DOHH2 (cell line): ENCODE data around the gene TEKT5.

Source experiments
- H3F3A ChIP-seq: fragments of 200-600 bp; sonication (generic), shearing (Covaris generic); 2 replicates; pipeline ENCODE4 v1.6.0; 2016; ENCODE audit warnings: antibody characterized with exemption, mild to moderate bottlenecking; ENCODE audit not compliant: control insufficient read depth, insufficient read depth
- H3K27ac ChIP-seq: fragments of 200-600 bp; sonication (generic); 2 replicates; pipeline ENCODE4 v1.5.1; 2014; ENCODE audit warnings: low read depth, mild to moderate bottlenecking, low read length, moderate library complexity
- H3K27me3 ChIP-seq: fragments of 200-600 bp; sonication (generic); 2 replicates; pipeline ENCODE4 v1.6.1; 2014; ENCODE audit warnings: mild to moderate bottlenecking, low read length, mixed read lengths; ENCODE audit not compliant: control insufficient read depth
- H3K36me3 ChIP-seq: fragments of 200-600 bp; sonication (generic); 2 replicates; pipeline ENCODE4 v1.6.1; 2014; ENCODE audit warnings: mild to moderate bottlenecking, low read length, moderate library complexity, mixed read lengths; ENCODE audit not compliant: control insufficient read depth
- H3K4me1 ChIP-seq: fragments of 200-600 bp; sonication (generic); 2 replicates; pipeline ENCODE4 v1.6.1; 2014; ENCODE audit warnings: mild to moderate bottlenecking, low read length, mixed read lengths; ENCODE audit not compliant: control insufficient read depth
- H3K4me2 ChIP-seq: fragments of 200-600 bp; sonication (generic); 2 replicates; pipeline ENCODE4 v1.6.0; 2014; ENCODE audit warnings: mild to moderate bottlenecking, low read length, moderate library complexity
- H3K4me3 ChIP-seq: fragments of 200-600 bp; sonication (generic); 2 replicates; pipeline ENCODE4 v1.5.1; 2014; ENCODE audit warnings: mild to moderate bottlenecking, low read length, mixed read lengths
- H3K79me2 ChIP-seq: fragments of 200-600 bp; sonication (generic); 2 replicates; pipeline ENCODE4 v1.6.1; 2014; ENCODE audit warnings: mild to moderate bottlenecking, low read length, mixed read lengths; ENCODE audit not compliant: control insufficient read depth
- H3K9me2 ChIP-seq: fragments of 200-600 bp; sonication (generic); replicated peaks from 2 replicates; pipeline ENCODE4 v1.6.1; 2014; ENCODE audit warnings: mild to moderate bottlenecking, low read length, mixed read lengths; ENCODE audit not compliant: control insufficient read depth
- H3K9me3 ChIP-seq: fragments of 200-600 bp; sonication (generic); 2 replicates; pipeline ENCODE4 v1.6.1; 2014; ENCODE audit warnings: antibody characterized with exemption, low read length, mixed read lengths; ENCODE audit not compliant: control insufficient read depth, insufficient read depth
- H4K20me1 ChIP-seq: fragments of 200-600 bp; sonication (generic); 2 replicates; pipeline ENCODE4 v1.6.0; 2014; ENCODE audit warnings: low read depth, mild to moderate bottlenecking, antibody characterized with exemption, low read length, moderate library complexity; ENCODE audit not compliant: control insufficient read depth, insufficient read depth
- EZH2phosphoT487 ChIP-seq: fragments of 200-600 bp; sonication (generic); IDR thresholded peaks from 2 replicates; pipeline ENCODE4 v1.6.1; 2017; ENCODE audit warnings: borderline replicate concordance, mild to moderate bottlenecking, antibody characterized with exemption, low read length, moderate library complexity, mixed read lengths
- TF ChIP-seq, protein P1 (sequence below): fragments of 200-600 bp; sonication (generic); IDR thresholded peaks from one replicate; pipeline ENCODE4 v1.5.1; 2014; ENCODE audit warnings: antibody characterized with exemption, mild to moderate bottlenecking, low read depth, low read length; ENCODE audit not compliant: poor library complexity, severe bottlenecking

Gene TEKT5

DNA sequence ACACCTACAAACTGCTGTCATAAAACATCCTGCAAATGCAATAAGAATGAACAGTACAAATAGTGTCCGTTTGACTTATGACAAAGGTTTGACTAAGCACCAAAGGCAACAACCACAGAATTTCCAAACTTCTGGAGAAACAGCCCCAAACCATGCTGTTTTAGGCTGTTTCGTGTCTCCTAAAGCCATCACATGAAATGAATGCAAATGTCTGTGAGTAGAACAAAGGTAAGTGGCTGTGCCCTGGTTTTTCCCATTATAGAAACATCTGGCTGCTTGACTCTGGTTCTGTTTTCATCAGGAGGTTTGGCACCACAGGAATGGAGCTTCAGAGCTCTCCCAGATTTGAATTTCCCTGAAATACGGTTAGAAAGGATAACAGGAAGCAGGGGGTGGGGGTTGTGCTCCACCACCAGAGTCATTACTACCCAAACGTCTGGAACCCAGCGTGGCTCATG is 109.7 kb downstream of the TEKT5 start:
- no peaks in the 10 kb centered on the region for H4K20me1 ChIP-seq
- H3K9me2 ChIP-seq = no peaks in the 10 kb centered on the region
- no peaks in the 10 kb centered on the region for H3K79me2 ChIP-seq
- no peaks in the 10 kb centered on the region for H3K4me1 ChIP-seq
- no peaks in the 10 kb centered on the region for H3F3A ChIP-seq
- H3K27me3 ChIP-seq = peaks cover 58% of the 10 kb centered on the region
- H3K4me3 ChIP-seq = no peak overlapping the region
- no peak overlapping the region for H3K4me2 ChIP-seq
- no peaks in the 10 kb centered on the region for H3K36me3 ChIP-seq
- no peak for TF ChIP-seq EZH2phosphoT487
- TF ChIP-seq, protein P1, sequence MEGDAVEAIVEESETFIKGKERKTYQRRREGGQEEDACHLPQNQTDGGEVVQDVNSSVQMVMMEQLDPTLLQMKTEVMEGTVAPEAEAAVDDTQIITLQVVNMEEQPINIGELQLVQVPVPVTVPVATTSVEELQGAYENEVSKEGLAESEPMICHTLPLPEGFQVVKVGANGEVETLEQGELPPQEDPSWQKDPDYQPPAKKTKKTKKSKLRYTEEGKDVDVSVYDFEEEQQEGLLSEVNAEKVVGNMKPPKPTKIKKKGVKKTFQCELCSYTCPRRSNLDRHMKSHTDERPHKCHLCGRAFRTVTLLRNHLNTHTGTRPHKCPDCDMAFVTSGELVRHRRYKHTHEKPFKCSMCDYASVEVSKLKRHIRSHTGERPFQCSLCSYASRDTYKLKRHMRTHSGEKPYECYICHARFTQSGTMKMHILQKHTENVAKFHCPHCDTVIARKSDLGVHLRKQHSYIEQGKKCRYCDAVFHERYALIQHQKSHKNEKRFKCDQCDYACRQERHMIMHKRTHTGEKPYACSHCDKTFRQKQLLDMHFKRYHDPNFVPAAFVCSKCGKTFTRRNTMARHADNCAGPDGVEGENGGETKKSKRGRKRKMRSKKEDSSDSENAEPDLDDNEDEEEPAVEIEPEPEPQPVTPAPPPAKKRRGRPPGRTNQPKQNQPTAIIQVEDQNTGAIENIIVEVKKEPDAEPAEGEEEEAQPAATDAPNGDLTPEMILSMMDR = no peak
- no peak overlapping the region for H3K27ac ChIP-seq
- H3K9me3 ChIP-seq = no peaks in the 10 kb centered on the region

DNA sequence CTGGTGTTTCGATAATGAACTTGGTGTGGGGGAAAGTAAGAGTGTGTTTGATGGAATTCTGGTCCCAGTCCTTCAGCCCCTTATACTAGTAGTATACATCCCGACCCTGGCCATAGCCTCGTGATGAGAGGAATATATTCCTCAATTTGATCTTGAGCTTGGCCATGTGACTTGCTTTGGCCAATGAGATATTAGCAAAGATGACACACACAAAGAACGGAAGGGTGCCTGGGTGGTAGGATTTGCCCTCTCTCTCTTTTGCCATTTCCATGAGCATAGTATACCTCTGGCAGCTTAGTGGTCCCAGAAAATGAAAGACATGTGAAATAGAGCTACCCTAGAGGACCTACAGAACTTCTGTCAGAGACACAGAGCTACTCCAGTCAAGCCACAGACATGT is 111.5 kb downstream of the TEKT5 start:
- H3K36me3 ChIP-seq = no peaks in the 10 kb centered on the region
- no peaks in the 10 kb centered on the region for H3K9me3 ChIP-seq
- H3K4me2 ChIP-seq = no peak overlapping the region
- H3F3A ChIP-seq = no peaks in the 10 kb centered on the region
- H3K79me2 ChIP-seq = no peaks in the 10 kb centered on the region
- no peaks in the 10 kb centered on the region for H4K20me1 ChIP-seq
- H3K27ac ChIP-seq = no peak overlapping the region
- no peaks in the 10 kb centered on the region for H3K9me2 ChIP-seq
- no peak overlapping the region for H3K4me3 ChIP-seq
- no peaks in the 10 kb centered on the region for H3K4me1 ChIP-seq
- H3K27me3 ChIP-seq = peaks cover 62% of the 10 kb centered on the region
- TF ChIP-seq, protein P1 = no peak
- TF ChIP-seq EZH2phosphoT487 = no peak

DNA sequence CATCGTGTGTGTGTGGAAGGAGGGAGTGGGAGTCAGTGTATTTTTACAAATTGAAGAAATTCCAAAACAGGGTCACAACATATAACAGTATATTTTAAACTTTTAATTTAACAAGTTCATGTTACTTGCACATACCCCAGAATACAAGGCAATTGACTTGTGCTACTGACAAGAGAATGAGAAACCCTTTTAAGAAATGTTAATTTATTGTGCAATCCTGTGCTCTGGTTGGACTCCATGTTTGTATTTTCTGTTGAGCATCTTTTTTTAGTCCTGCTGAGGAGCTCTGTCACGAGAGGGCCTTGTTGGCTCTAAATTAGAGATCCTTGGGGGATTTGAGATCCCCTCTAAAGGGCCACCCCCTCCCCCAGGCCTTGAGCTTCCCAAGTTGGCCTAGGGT is 113.2 kb downstream of the TEKT5 start:
- Histone ChIP-seq H3F3A (no peaks in the 10 kb centered on the region), H4K20me1 (no peaks in the 10 kb centered on the region), H3K27ac (no peak overlapping the region), H3K4me3 (no peak overlapping the region), H3K79me2 (no peaks in the 10 kb centered on the region), H3K9me2 (no peaks in the 10 kb centered on the region), H3K36me3 (no peaks in the 10 kb centered on the region), H3K4me2 (no peak overlapping the region), H3K27me3 (peaks cover 65% of the 10 kb centered on the region), H3K9me3 (no peaks in the 10 kb centered on the region), H3K4me1 (no peaks in the 10 kb centered on the region)
- TF ChIP-seq, protein P1 = no peak
- no peak for TF ChIP-seq EZH2phosphoT487

DNA sequence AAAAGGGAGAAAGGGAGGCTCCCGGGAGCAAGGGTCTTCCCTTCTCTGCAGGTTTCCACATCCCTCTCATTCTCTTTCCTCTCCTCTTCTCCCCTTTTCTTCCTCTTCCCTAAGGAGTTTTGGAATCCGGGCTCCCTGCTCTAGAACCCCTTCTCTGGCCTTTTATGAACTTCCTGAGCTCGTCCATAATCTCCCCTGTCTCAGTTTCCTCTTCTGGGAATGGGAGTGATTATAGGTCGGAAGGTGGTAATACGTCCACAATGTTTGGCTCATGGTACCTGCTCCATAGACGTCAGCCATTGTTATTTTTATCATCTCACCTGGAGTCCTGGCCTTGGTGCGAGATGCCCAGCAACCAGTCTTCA is 113.9 kb downstream of the TEKT5 start:
- Histone ChIP-seq H3K27ac (no peak overlapping the region), H3F3A (no peaks in the 10 kb centered on the region), H3K27me3 (peaks cover 62% of the 10 kb centered on the region), H3K4me3 (no peak overlapping the region), H3K79me2 (no peaks in the 10 kb centered on the region), H3K36me3 (no peaks in the 10 kb centered on the region), H4K20me1 (no peaks in the 10 kb centered on the region), H3K9me3 (no peaks in the 10 kb centered on the region), H3K4me1 (no peaks in the 10 kb centered on the region), H3K9me2 (no peaks in the 10 kb centered on the region), H3K4me2 (no peak overlapping the region)
- no peak for TF ChIP-seq EZH2phosphoT487
- TF ChIP-seq, protein P1 = no peak
